Activated T-cell treated with anti-CD3 and anti-CD28 coated beads, Interleukin-2, amount 50 U/mL, for 1 hour (primary cell): ENCODE data around the gene RAB8A.
"Not testable (repeated sequence)": the region's sequence is repeated elsewhere in the genome, so short reads cannot be mapped to it uniquely, and the experiment has no call there.

Experiments used
- DNase-seq: peaks from one replicate; pipeline ENCODE4 v3.0.0-alpha.2; 2020

Gene RAB8A

DNA sequence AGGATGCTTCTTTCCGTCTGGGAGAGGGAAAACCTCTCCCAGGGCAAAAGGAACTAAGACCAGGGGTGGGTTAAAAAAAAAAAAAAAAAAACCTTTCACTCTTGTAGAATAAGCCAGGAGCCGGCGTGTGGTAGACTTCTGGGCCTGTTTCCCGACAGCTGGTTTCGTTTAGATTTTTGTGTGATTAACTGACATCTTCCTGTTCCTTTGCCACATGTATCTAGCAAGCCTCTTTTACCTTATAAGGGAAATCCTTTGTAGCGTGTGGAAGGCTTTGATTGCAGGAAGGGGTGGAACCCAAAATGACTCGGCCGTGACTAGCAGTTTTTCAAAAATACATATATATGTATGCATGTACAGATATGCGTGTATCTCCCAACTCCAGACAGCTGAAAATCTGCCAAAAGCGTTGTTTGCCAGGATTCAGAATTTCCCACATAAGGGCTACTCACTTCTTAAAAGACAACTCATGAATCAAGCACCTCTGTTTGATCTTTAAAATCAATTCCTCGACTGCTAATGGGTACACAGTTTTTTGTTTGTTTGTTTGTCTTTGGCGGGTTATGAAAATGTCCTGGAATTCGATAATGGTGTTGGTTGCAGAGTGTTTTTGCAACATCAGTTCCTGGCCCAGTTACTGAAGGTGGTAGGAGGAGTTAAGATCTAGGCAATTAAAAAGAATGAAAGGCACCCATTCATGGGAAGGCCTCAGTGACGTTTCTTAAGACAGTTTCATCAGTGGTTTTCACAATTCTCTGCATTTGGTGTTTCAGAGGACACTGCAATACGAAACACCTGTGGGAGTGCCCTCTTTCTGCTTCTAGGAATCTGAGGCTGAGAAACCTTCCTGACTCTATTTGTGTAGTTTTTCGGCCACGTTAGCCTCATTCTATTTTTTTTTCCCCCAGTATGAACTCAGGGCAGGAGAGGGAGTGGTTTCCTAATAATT lies 32.7 kb upstream of the RAB8A start:
- DNase-seq = peak; percentile 59

GRCh38 chr19:16084067-16084685 lies 27.5 kb upstream of the RAB8A start:
- no peak for DNase-seq

DNA sequence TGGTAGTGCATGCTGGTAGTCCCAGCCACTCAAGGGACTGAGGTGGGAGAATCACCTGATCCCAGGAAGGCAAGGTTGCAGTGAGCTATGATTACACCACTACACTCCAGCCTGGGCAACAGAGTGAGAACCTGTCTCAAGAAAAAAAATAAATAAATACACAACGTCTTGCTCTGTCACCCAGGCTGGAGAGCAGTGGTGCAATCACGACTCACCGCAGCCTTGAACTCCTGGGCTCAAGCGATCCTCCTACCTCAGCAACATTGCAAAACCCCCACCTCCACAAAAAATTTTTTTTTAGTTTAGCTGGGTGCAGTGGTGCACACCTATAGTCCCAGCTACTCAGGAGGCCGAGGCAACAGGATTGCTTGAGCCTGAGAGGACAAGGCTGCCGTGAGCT lies 26.6 kb upstream of the RAB8A start:
- no peak for DNase-seq

GRCh38 chr19:16087404-16087803 lies 24.3 kb upstream of the RAB8A start:
- not testable (repeated sequence) for DNase-seq

DNA sequence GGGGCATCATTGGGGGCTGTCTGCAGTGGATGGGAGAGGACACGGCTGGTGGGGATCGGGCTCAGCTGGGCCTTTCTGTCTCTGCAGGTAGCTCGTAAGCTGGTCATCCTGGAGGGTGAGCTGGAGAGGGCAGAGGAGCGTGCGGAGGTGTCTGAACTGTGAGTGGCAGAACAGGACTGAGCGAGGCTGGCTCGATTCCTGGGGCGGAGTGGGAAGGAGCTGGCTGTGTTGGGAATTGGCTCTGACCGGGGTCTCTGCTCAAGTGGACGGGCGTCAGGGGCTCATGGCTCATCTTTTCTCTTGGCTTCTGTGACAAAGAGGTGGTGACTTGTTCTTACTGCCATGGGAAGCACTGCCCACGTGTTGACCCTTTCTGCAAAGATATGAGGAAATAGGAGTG lies 23.7 kb upstream of the RAB8A start:
- no peak for DNase-seq

GRCh38 chr19:16088351-16089009 lies 23.2 kb upstream of the RAB8A start:
- no peak for DNase-seq

DNA sequence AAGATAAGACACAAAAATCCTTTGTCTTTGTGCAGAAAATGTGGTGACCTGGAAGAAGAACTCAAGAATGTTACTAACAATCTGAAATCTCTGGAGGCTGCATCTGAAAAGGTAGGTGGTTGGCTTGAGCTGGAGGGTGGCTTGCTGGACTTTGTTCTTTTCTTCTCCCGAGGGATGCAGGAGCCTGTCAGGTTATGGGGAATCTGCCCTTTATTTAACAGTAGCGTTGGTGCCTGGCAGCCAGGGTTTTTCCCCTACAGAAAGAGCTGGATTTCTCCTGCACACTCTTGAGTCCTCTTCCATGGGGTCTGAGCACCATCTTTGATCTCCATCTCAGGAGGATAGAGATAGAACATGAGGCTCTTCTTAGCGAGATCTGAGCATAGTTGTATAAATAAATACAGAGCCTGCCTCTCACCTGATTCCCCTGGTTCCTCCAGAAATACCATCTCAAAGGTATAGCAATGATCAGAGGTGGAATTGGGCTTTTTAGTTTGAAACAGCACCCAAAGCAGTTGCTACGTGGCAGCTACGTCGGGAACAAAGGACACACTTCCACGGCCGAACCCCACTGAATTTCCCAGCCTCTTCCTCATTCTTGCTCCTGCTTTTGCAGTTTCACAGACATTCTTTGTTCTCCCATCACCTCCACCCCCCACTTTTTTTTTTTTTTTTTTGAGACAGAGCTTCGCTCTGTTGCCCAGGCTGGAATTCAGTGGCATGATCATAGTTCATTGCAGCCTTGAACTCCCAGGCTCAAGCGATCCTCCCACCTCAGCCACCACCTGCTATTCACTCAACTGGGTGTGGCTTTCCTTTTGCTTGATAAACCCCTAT lies 22.5 kb upstream of the RAB8A start:
- no peak for DNase-seq

DNA sequence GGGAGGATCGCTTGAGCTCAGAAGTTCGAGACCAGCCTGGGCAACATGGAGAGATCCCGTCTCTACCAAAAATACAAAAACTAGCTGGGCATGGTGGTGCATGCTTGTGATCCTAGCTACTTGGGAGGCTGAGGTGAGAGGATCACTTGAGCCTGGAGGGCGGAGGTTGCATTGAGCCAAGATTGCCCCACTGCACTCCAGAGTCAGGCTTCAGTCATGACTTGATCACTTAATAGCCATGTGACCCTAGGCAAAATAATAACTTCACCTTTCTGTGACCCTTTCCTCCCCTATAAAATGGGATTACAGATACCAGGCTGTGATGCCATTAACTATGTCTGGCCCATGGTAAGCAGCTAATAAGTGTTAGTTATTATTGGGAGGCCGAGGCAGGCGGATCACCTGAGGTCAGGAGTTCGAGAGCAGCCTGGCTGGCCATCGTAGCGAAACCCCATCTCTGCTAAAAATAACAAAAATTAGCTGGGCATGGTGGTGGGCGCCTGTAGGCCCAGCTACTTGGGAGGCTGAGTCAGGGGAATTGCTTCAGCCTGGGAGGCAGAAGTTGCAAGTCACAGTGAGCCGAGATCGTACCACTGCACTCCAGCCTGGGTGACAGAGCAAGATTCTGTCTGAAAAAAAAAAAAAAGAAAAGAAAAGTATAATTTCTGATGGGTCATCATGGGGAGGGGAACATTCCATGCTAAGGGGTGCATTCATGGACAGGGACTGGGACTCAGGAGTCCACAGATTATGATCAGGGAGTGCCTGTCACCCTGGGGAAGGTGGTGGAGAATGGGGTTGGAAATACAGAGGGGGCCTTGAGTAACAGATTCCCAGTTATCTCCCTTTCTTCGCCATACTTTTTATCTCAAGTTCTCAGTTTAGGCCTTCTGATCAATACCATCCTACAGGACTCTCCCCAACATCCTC lies 19.9 kb upstream of the RAB8A start:
- no peak for DNase-seq

DNA sequence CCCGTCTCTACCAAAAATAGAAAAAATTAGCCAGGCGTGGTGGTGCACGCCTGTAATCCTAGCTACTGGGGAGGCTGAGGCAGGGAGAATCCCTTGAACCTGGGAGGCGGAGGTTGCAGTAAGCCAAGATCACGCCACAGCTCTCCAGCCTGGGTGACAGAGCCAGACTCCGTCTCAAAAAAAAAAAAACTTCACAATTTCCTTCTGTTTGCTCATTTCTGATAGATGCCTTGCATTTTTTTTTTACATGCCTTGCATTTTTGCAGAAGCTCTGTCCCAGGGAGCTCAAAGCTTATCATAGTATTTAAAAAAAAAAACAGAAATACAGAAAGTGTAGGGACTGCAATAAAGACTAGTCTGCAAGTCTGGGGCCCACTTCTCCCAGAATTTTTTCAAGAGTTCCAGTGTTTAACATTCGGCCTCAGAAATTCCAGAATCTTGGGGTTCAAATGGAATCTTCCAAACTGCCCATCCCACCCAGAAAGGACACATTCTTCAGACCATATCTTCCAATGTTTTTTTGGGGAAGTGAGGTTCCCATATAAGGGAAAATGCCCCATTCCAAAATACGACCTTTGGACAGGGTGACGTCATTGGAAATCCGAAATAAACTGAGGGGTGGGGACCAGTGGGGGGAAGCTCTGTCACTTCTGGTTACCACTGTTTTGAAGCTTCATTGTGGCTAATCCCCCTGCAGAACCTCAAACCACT lies 17.2 kb upstream of the RAB8A start:
- no peak for DNase-seq

- peak; percentile 44 for DNase-seq
Observed at GRCh38 chr19:16095071-16095571, 16.6 kb upstream of the RAB8A start.

DNA sequence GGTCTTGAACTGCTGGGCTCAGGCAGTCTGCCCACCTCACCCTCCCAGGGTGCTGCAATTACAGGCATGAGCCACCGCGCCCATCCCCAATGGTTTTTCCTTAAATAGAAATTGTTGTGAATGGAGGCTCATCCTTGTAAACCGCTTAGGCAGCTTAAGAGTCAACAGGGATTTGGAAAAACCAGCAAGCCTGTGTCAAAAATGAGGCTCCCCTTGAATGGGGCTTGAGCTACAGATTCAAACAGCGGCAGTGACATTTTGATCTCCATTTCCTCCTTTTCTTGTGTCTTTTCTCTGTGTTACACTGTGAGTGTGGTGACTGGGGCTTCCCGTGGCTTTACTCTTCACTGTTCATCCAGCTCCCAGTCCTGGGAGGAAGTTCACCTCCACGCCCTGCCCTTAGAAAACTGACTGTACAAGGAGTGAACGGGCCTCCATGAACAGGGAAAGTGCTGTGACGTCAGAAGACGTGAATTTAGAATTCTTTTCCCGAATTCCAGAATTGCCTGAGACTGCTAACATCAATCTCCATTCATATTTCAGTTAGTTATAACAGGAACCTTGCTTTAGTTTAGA lies 15.3 kb upstream of the RAB8A start:
- no peak for DNase-seq

GRCh38 chr19:16098416-16098768 lies 13.3 kb upstream of the RAB8A start:
- DNase-seq = no peak

DNA sequence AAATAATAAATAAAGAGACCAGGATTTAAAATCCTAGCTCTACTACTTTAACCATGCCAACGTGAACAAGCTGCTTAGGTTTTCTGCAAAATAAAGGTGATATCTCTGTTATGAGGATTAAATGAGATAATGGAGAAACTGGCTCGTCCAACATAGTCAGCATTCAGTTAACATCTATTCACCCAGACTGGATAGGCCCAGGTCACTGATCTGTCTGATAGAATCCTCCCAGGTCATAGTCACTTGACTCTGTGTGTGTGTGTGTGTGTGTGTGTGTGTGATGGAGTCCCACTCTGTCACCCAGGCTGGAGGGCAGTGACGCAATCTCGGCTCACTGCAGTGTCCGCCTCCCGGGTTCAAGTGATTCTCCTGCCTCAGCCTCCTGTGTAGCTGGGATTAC lies 12.9 kb upstream of the RAB8A start:
- no peak for DNase-seq

GRCh38 chr19:16099314-16099965 lies 12.2 kb upstream of the RAB8A start:
- DNase-seq = not testable (repeated sequence)

GRCh38 chr19:16100524-16100923 lies 11.2 kb upstream of the RAB8A start:
- DNase-seq = no peak

DNA sequence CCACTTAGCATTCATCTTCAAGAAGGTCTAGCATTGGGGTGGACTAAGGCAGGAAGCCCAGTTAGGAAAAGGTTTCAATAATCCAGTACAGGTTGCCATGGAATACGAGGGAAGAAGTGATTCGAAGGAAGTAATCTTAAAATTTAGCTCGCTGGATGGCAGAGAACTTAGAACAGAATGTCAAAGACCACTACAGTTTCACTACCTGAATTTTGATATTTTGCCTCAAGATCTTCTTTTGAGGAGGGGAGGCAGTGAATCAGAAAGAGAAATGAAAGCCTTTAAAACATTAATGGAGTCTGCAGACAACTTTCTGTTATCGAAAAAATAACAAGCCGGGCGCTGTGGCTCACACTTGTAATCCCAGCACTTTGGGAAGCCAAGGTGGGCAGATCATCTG lies 7.0 kb upstream of the RAB8A start:
- no peak for DNase-seq

DNA sequence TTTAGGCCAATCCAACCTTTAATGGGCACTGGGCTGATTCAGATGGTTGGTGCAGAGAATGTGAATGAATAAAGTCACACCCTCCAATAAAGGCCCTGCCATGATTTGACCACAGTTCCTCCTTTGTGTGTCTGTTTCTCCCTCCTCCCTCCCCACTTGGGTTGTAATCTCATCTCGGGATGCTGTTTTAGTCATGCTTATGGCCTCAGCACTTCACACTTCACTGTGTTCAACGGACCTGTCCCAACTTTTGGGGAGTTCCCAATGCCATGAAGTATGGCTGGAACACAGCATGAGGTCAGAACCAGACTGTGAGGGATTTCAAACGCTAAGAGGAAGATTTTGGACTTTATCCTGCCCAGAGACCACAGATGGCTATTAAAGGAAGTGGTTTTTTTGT lies 5.6 kb upstream of the RAB8A start:
- DNase-seq = no peak

DNA sequence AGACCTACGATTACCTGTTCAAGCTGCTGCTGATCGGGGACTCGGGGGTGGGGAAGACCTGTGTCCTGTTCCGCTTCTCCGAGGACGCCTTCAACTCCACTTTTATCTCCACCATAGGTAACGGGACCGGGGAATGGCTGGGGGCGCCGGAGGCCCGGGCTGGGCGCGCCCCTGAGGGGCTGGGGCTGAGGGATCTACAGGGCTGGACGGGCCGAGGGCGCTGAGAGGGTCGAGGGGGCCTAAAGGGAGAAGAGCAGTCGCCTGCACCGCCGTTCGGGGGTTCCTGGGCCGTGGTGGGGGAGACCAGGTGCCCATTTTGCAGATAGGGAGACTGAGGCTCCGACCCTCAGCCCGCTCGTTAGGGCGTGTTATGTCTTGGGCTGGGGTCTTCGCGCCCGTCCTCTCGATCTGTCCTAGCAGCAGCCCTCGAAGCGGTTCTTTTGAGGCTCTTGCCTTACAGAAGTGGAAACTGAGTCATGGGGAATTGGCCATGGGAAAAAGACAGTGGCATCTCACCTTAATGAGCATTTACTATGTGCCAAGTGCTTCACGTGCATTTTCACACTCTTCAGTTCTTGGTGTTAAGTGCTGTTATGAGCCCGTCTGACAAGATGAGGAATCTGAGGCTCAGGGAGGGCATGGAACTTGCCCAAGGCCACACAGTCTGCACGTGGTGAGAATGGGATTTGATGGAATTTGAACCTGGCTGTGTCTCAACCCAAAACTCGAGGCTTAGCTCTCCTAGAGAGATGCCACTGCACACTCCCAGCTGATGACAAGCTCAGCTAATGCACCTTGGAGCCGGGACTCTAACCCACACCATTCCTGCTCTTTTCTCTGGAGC lies 442 bp downstream of the RAB8A start:
- DNase-seq = no peak

- no peak for DNase-seq
Observed at GRCh38 chr19:16112778-16113177, 1.1 kb downstream of the RAB8A start.
